ENCODE measurements around the gene TANK. TPM values are rescaled to one million over a fixed set of nuclear protein-coding genes. Genes with fewer than 3 reads are reported as not detected.

TANK gene
- total RNA-seq, 1 experiment from 2014 or later: 52.5 TPM

DNA sequence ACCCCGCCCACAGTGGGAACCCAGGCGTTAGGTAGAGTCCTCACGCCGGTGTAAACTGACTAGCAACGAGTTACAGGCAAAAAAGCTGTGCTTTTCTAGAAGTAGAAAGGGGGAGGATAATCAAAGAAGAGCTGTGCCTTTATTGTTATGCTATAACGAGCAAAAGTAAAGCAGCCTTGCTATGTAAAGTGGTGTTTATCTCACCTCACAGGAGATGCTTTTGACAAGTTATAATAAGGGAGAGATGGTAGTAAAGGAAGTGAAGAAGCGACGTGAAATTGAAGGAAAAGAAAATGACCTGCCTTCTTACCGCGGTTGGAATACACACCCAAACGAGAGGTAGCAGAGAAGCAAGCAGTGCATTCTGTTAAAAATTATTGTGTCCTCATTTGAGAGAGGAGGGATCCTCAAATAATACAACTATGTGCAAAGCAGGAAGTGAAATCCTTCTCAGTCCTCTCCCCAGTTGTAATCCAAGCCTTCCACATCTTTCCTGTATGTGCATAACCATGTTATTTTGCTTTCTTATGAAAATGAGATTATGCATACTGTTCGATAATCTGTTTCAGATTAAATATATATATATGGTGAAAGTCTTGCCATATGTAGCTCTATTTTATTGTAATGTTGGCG lies 962 bp downstream of the TANK start:
- Histone ChIP-seq H3K4me2 (ENCODE audit: low read length) (peak overlapping the region; percentile 89), H3K4me1 (ENCODE audit: control insufficient read depth in 1 of 2, insufficient read depth in 2 of 2, low read length in 2 of 2) (peaks cover 51% of the 10 kb centered on the region in 2 experiments), H3K27me3 (ENCODE audit: insufficient read depth, low read length) (no peaks in the 10 kb centered on the region), H2AFZ (ENCODE audit: low read depth, low read length, poor library complexity, severe bottlenecking) (no peak overlapping the region), H3K79me2 (ENCODE audit: insufficient read depth, low read length) (peaks cover 59% of the 10 kb centered on the region), H3K9me2 (ENCODE audit: insufficient read depth) (no peaks in the 10 kb centered on the region), H3K9me3 (ENCODE audit: control insufficient read depth in 1 of 2, insufficient read depth in 1 of 2, low read depth in 1 of 2, low read length in 2 of 2) (no peaks in the 10 kb centered on the region), H4K20me1 (ENCODE audit: insufficient read depth) (no peaks in the 10 kb centered on the region), H3K27ac (ENCODE audit: low read depth, low read length) (peak overlapping the region; percentile 89), H3K36me3 (ENCODE audit: control insufficient read depth in 1 of 2, insufficient read depth in 2 of 2, low read length in 2 of 2) (peaks cover 14 to 15% of the 10 kb centered on the region in 2 experiments; a peak in 3 of 4 replicates), H3K4me3 (replicated peaks in 1 of 2; ENCODE audit: low read depth in 1 of 2, low read length in 2 of 2) (peak overlapping the region; percentile 90 to 96), H3K9ac (ENCODE audit: low read length) (peak overlapping the region; percentile 95)
- ATAC-seq: 0 out of 2 replicates have a peak, but pooled peaks have one; percentile 4
- ChIA-PET POLR2A (no interaction called here), CTCF (no interaction called here), RAD21 (ENCODE audit: low non-redundant PET in 1 of 2, low total read pairs in 2 of 2, uncharacterized antibody in 2 of 2, unreplicated experiment in 2 of 2) (no interaction called here)
- no peak for DNase-seq (ENCODE audit: low read depth, low spot score)
- BruUV-seq (replicated peaks): TSS peak; percentile 39
- no peak for TF ChIP-seq CBX3 (IDR thresholded peaks at IDR 0.05; ENCODE audit: low read depth)
- TF ChIP-seq JUND (IDR thresholded peaks at IDR 0.05): no peak
- peak; percentile 22; the same call in 1 of the 2 replicates for TF ChIP-seq ELF1 (IDR thresholded peaks at IDR 0.05; ENCODE audit: borderline replicate concordance, low read depth)
- peak; percentile 1; the same call in 1 of the 2 replicates for TF ChIP-seq EGR1 (IDR thresholded peaks at IDR 0.05; ENCODE audit: low read depth)
- TF ChIP-seq TCF7L2 (IDR thresholded peaks at IDR 0.05; ENCODE audit: borderline replicate concordance, extremely low read depth, insufficient read depth, insufficient read length): no peak
- intact Hi-C loops (cut with micrococcal nuclease): no loop called here

DNA sequence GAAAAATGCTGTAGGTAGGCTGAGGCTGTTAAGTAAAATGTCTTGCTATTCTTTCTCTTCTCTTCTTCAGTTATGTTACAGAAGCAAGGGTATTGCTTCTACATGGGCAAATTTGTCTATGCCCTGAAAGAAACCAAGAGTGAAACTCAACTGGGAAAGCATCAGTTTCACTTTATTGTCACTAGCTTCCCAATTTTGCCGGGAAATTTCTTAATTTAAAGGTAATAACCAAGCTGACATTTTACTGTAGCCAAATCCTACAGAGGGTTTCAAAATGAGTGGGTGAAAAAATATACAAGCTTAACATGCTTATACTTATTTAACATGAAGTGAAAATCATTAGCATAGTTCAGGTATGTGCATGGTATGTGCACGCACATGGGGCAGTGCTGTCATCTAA lies 3.2 kb downstream of the TANK start:
- Histone ChIP-seq H3K9me3 (ENCODE audit: control insufficient read depth in 1 of 2, insufficient read depth in 1 of 2, low read depth in 1 of 2, low read length in 2 of 2) (no peaks in the 10 kb centered on the region), H2AFZ (ENCODE audit: low read depth, low read length, poor library complexity, severe bottlenecking) (no peak overlapping the region), H3K36me3 (ENCODE audit: control insufficient read depth in 1 of 2, insufficient read depth in 2 of 2, low read length in 2 of 2) (peaks cover 14 to 15% of the 10 kb centered on the region in 2 experiments; a peak in 3 of 4 replicates), H4K20me1 (ENCODE audit: insufficient read depth) (no peaks in the 10 kb centered on the region), H3K4me3 (replicated peaks in 1 of 2; ENCODE audit: low read depth in 1 of 2, low read length in 2 of 2) (no peak overlapping the region), H3K79me2 (ENCODE audit: insufficient read depth, low read length) (peaks cover 81% of the 10 kb centered on the region), H3K27ac (ENCODE audit: low read depth, low read length) (no peak overlapping the region), H3K4me1 (ENCODE audit: control insufficient read depth in 1 of 2, insufficient read depth in 2 of 2, low read length in 2 of 2) (peaks cover 67 to 73% of the 10 kb centered on the region in 2 experiments), H3K27me3 (ENCODE audit: insufficient read depth, low read length) (no peaks in the 10 kb centered on the region), H3K9me2 (ENCODE audit: insufficient read depth) (no peaks in the 10 kb centered on the region), H3K4me2 (ENCODE audit: low read length) (no peak overlapping the region), H3K9ac (ENCODE audit: low read length) (no peak overlapping the region)
- RAD21 ChIA-PET (ENCODE audit: low non-redundant PET in 1 of 2, low total read pairs in 2 of 2, uncharacterized antibody in 2 of 2, unreplicated experiment in 2 of 2): no interaction called here
- TF ChIP-seq EZH2 (IDR thresholded peaks at IDR 0.05): no peak
- no peak for TF ChIP-seq JUND (IDR thresholded peaks at IDR 0.05)
- TF ChIP-seq, protein P1, sequence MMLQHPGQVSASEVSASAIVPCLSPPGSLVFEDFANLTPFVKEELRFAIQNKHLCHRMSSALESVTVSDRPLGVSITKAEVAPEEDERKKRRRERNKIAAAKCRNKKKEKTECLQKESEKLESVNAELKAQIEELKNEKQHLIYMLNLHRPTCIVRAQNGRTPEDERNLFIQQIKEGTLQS (IDR thresholded peaks at IDR 0.05): no peak
- no peak for TF ChIP-seq ZNF274 (IDR thresholded peaks at IDR 0.05; ENCODE audit: low read depth, low read length)
- TF ChIP-seq CEBPB (IDR thresholded peaks at IDR 0.05; ENCODE audit: low read depth): no peak
- TF ChIP-seq, protein P2, sequence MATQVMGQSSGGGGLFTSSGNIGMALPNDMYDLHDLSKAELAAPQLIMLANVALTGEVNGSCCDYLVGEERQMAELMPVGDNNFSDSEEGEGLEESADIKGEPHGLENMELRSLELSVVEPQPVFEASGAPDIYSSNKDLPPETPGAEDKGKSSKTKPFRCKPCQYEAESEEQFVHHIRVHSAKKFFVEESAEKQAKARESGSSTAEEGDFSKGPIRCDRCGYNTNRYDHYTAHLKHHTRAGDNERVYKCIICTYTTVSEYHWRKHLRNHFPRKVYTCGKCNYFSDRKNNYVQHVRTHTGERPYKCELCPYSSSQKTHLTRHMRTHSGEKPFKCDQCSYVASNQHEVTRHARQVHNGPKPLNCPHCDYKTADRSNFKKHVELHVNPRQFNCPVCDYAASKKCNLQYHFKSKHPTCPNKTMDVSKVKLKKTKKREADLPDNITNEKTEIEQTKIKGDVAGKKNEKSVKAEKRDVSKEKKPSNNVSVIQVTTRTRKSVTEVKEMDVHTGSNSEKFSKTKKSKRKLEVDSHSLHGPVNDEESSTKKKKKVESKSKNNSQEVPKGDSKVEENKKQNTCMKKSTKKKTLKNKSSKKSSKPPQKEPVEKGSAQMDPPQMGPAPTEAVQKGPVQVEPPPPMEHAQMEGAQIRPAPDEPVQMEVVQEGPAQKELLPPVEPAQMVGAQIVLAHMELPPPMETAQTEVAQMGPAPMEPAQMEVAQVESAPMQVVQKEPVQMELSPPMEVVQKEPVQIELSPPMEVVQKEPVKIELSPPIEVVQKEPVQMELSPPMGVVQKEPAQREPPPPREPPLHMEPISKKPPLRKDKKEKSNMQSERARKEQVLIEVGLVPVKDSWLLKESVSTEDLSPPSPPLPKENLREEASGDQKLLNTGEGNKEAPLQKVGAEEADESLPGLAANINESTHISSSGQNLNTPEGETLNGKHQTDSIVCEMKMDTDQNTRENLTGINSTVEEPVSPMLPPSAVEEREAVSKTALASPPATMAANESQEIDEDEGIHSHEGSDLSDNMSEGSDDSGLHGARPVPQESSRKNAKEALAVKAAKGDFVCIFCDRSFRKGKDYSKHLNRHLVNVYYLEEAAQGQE (IDR thresholded peaks at IDR 0.05; ENCODE audit: low read depth): no peak
- TF ChIP-seq SRF (IDR thresholded peaks at IDR 0.05; ENCODE audit: low read depth): no peak
- intact Hi-C loops (cut with micrococcal nuclease): no loop called here
- no peak for DNase-seq (ENCODE audit: low read depth, low spot score)
- no peak for ATAC-seq
- POLR2A ChIA-PET: no interaction called here
- CTCF ChIA-PET: no interaction called here
- no TSS peak for BruUV-seq (replicated peaks)

Measured in HCT116 (cell line).